Measurements from ENCODE around the gene TGFA.

DNA sequence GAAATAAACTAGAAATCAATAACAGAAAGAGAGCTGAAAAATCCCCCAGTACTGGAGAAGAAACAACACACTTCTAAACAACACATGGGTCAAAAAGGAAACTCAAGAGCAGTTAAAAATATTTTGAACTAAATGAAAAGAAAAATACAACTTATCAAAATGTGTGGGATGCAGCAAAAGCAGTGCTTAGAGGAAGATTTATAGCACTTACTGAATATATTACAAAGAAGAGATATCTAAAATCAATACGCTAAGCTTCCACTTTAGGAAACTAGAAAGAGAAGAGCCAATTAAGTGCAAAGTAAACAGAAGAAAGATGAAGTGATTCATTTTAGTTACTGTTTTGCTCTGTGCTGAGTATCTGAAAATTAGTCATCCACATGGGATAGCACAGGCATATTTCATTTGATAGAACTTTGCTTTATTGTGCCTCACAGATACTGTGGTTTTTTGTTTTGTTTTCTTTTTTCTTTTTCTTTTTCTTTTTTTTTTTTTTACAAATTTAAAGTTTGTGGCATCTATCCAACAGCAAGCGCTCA lies 17.0 kb downstream of the TGFA start:
- TF ChIP-seq, protein P1, sequence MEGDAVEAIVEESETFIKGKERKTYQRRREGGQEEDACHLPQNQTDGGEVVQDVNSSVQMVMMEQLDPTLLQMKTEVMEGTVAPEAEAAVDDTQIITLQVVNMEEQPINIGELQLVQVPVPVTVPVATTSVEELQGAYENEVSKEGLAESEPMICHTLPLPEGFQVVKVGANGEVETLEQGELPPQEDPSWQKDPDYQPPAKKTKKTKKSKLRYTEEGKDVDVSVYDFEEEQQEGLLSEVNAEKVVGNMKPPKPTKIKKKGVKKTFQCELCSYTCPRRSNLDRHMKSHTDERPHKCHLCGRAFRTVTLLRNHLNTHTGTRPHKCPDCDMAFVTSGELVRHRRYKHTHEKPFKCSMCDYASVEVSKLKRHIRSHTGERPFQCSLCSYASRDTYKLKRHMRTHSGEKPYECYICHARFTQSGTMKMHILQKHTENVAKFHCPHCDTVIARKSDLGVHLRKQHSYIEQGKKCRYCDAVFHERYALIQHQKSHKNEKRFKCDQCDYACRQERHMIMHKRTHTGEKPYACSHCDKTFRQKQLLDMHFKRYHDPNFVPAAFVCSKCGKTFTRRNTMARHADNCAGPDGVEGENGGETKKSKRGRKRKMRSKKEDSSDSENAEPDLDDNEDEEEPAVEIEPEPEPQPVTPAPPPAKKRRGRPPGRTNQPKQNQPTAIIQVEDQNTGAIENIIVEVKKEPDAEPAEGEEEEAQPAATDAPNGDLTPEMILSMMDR (IDR thresholded peaks at IDR 0.05), result no peak
- no peak for TF ChIP-seq EP300 (IDR thresholded peaks at IDR 0.05)

Data from esophagus muscularis mucosa (tissue), 3 donors.